K562 (cell line): Measurements from ENCODE around the gene ZWINT. TPM values are rescaled to one million over a fixed set of nuclear protein-coding genes. Genes with fewer than 3 reads are reported as not detected.

ENCODE experiments used
- CBX3 ChIP-seq, 2 experiments: IDR thresholded peaks; 1 replicate in 1 of 2; 2 replicates in 1 of 2; pipeline ENCODE4 v1.6.1; 2012; ENCODE audit warnings: inconsistent platforms in 2 of 2, low read length in 2 of 2, borderline replicate concordance in 1 of 2, control low read depth in 1 of 2
- COPS2 ChIP-seq: fragments of 450-650 bp; conservative IDR thresholded peaks from 2 replicates; pipeline ENCODE4 v1.6.1; 2016; ENCODE audit warnings: mild to moderate bottlenecking, moderate library complexity
- KAT2B ChIP-seq: IDR thresholded peaks from one replicate; pipeline ENCODE4 v1.6.1; 2012; ENCODE audit warnings: low read depth, mild to moderate bottlenecking, control low read depth, inconsistent platforms, low read length, moderate library complexity
- KLF10 ChIP-seq: fragments of 250-450 bp; sonication (Bioruptor Pico); IDR thresholded peaks from 2 replicates; pipeline ENCODE4 v1.6.1; 2021; ENCODE audit warnings: matching md5 sums
- MAFF ChIP-seq: IDR thresholded peaks from 2 replicates; pipeline ENCODE4 v1.6.1; 2012; ENCODE audit warnings: low read length, improper control_type of control experiment
- MXI1 ChIP-seq: IDR thresholded peaks from 2 replicates; pipeline ENCODE4 v1.6.1; 2011; ENCODE audit warnings: low read depth, mild to moderate bottlenecking, improper control_type of control experiment, low read length
- NFE2L1 ChIP-seq: fragments of 450-650 bp; IDR thresholded peaks from 2 replicates; pipeline ENCODE4 v1.6.1; 2016; ENCODE audit warnings: missing genetic modification characterization, low read depth, mild to moderate bottlenecking, missing compliant biosample characterization, moderate library complexity, borderline replicate concordance
- OTX1 ChIP-seq: fragments of 450-650 bp; formaldehyde crosslinking; IDR thresholded peaks from 2 replicates; pipeline ENCODE4 v1.4.0; 2022; ENCODE audit warnings: mild to moderate bottlenecking
- PTRF ChIP-seq: fragments of 450-650 bp; IDR thresholded peaks from 2 replicates; pipeline ENCODE4 v1.6.1; 2016; ENCODE audit warnings: mild to moderate bottlenecking, missing genetic modification characterization, missing compliant biosample characterization
- RAD21 ChIP-seq, 2 experiments: fragments of 250-450 bp in 1 of 2; fragments of 450-650 bp in 1 of 2; sonication (Bioruptor Pico) in 1 of 2; formaldehyde crosslinking in 1 of 2; IDR thresholded peaks in 1 of 2; conservative IDR thresholded peaks in 1 of 2; 2 replicates each; pipeline versions ENCODE4 v1.4.0 to v1.8.0; 2020 to 2022; ENCODE audit warnings: mild to moderate bottlenecking in 2 of 2, moderate library complexity in 1 of 2
- SRSF1 ChIP-seq: fragments of 200-400 bp; formaldehyde crosslinking; IDR thresholded peaks from 2 replicates; pipeline ENCODE4 v1.6.1; 2017; ENCODE audit warnings: mild to moderate bottlenecking, low read depth, low read length, moderate library complexity
- TCF15 ChIP-seq: fragments of 250-450 bp; sonication (Bioruptor Pico); IDR thresholded peaks from 2 replicates; pipeline ENCODE4 v1.8.0; 2022; ENCODE audit warnings: moderate library complexity, mild to moderate bottlenecking, inconsistent platforms
- U2AF2 ChIP-seq: fragments of 200-400 bp; formaldehyde crosslinking; optimal IDR thresholded peaks from 2 replicates; pipeline ENCODE3; 2017; ENCODE audit warnings: low read depth, mild to moderate bottlenecking, low read length
- ZBTB34 ChIP-seq: fragments of 250-450 bp; sonication (Bioruptor Pico); IDR thresholded peaks from 2 replicates; pipeline ENCODE4 v1.8.0; 2021; ENCODE audit warnings: mild to moderate bottlenecking, moderate library complexity
- ZNF217 ChIP-seq: sonication (generic); formaldehyde crosslinking; IDR thresholded peaks from 2 replicates; pipeline ENCODE4 v1.8.0; 2022; ENCODE audit warnings: mild to moderate bottlenecking, missing genetic modification reagents
- ZNF239 ChIP-seq: fragments of 250-450 bp; sonication (Bioruptor Pico); IDR thresholded peaks from 2 replicates; pipeline ENCODE4 v1.4.0; 2020; ENCODE audit warnings: mild to moderate bottlenecking
- ZNF263 ChIP-seq: sonication (generic); formaldehyde crosslinking; IDR thresholded peaks from 2 replicates; pipeline ENCODE4 v1.8.0; 2022; ENCODE audit warnings: mild to moderate bottlenecking, missing genetic modification reagents, borderline replicate concordance
- ZNF280A ChIP-seq: fragments of 450-650 bp; IDR thresholded peaks from 2 replicates; pipeline ENCODE4 v1.6.1; 2018; ENCODE audit warnings: mild to moderate bottlenecking, low read depth; ENCODE audit not compliant: partially characterized antibody
- ZNF324 ChIP-seq: fragments of 250-450 bp; sonication (Bioruptor Pico); IDR thresholded peaks from 2 replicates; pipeline ENCODE4 v1.4.0; 2020; ENCODE audit warnings: mild to moderate bottlenecking
- ZNF586 ChIP-seq: fragments of 450-650 bp; formaldehyde crosslinking; conservative IDR thresholded peaks from 2 replicates; pipeline ENCODE4 v1.4.0; 2020; ENCODE audit warnings: mild to moderate bottlenecking, moderate library complexity
- ZNF639 ChIP-seq, 2 experiments: fragments of 200-800 bp in 1 of 2; sonication (Bioruptor generic) in 1 of 2; sonication (generic) in 1 of 2; formaldehyde crosslinking in 1 of 2; IDR thresholded peaks in 1 of 2; conservative IDR thresholded peaks in 1 of 2; 2 replicates each; pipeline versions ENCODE4 v1.5.0 to v1.6.1; 2016 to 2020; ENCODE audit warnings: missing compliant biosample characterization in 1 of 2, missing genetic modification characterization in 1 of 2, missing genetic modification reagents in 1 of 2
- polyA plus RNA-seq, 8 experiments: library from polyadenylated mRNA; depleted of rRNA in 4 of 8; stranded (reverse) in 5 of 8; unstranded in 3 of 8; fragments of >200 nt; fragmentation: Nextera tagmentation in 2 of 8; fragmentation: Illumina TruSeq in 1 of 8; extraction: Ambion mirVana in 2 of 8; extraction: Trizol in 1 of 8; gene quantifications; 2 replicates each; pipeline versions ENCODE4 v1.2.1 to v1.2.3, GENCODE V29; 2011 to 2014; ENCODE audit warnings: inconsistent platforms in 1 of 8, missing spikeins in 1 of 8
- total RNA-seq, 7 experiments: library from RNA; depleted of rRNA in 6 of 7; stranded (reverse); fragments of >200 nt in 6 of 7; fragmentation: Illumina TruSeq in 2 of 7; extraction: Trizol in 2 of 7; gene quantifications; 2 replicates each; pipeline versions ENCODE4 v1.2.1 to v1.2.3, GENCODE V29; 2011 to 2021; ENCODE audit warnings: low replicate concordance in 1 of 7
- TF ChIP-seq, protein P1 (sequence below): fragments of 450-650 bp; formaldehyde crosslinking; IDR thresholded peaks from 2 replicates; pipeline ENCODE4 v1.4.0; 2020; ENCODE audit warnings: mild to moderate bottlenecking, moderate library complexity

The ZWINT gene
- total and polyA plus RNA-seq, 9 of the 15 experiments (the other 6 are each of a cell fraction or from before 2014, with no cell fraction given), result 122 to 245 (median 160) TPM

DNA sequence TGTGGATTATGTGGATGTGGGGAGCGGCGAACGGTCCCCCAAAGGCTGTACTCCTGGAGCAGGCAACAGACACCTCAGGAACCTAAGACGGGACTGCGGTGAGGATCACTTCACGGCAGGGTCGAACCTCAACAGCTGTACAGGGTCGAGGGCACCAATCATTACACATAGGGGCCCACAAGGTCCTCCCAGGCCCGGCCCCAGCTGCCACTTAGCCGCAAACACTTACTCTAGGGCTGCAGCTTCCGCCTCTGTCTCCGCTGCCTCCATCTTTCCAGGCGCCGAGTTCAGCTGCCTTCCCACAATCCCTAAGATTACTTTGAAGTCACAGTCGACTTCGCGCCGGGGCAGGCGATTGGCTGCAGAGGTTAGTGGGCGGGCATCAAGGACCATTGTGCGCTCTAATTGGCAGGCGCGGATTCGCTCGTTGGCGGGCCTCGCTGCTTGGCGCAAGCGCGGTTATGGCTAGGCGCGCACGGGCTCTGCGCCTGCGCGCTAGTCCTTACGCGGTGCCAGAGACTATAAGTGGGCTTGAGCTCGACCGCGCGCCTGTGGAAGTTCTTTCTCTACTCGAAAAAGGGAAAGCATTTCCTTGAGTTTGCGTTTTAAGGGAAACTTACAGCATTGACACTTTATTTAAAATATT is at the start of gene ZWINT (continued):
- TF ChIP-seq ZNF639 (CRISPR knock-in tag; conservative IDR thresholded peaks at IDR 0.05 in 1 of 2, IDR thresholded peaks at IDR 0.05 in 1 of 2) (no peak; a peak in 1 of 4 replicates), OTX1 (CRISPR knock-in tag) (no peak), ZNF324 (CRISPR knock-in tag) (no peak), NFE2L1 (no peak), ZBTB34 (no peak), CBX3 (IDR thresholded peaks at IDR 0.05; ENCODE audit: borderline replicate concordance in 1 of 2, low read length in 2 of 2) (no peak), RAD21 (CRISPR knock-in tag; conservative IDR thresholded peaks at IDR 0.05 in 1 of 2, IDR thresholded peaks at IDR 0.05 in 1 of 2) (no peak), U2AF2 (no peak), ZNF280A (no peak), ZNF586 (CRISPR knock-in tag) (no peak), MAFF (no peak), TCF15 (CRISPR knock-in tag) (no peak), SRSF1 (no peak), ZNF217 (CRISPR knock-in tag) (no peak), PTRF (tag) (no peak), KAT2B (no peak), COPS2 (no peak), MXI1 (no peak), ZNF263 (CRISPR knock-in tag) (no peak), ZNF239 (CRISPR knock-in tag) (no peak), KLF10 (CRISPR knock-in tag) (no peak)
- TF ChIP-seq, protein P1, sequence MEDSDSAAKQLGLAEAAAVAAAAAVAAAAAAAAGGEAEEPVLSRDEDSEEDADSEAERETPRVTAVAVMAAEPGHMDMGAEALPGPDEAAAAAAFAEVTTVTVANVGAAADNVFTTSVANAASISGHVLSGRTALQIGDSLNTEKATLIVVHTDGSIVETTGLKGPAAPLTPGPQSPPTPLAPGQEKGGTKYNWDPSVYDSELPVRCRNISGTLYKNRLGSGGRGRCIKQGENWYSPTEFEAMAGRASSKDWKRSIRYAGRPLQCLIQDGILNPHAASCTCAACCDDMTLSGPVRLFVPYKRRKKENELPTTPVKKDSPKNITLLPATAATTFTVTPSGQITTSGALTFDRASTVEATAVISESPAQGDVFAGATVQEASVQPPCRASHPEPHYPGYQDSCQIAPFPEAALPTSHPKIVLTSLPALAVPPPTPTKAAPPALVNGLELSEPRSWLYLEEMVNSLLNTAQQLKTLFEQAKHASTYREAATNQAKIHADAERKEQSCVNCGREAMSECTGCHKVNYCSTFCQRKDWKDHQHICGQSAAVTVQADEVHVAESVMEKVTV (CRISPR knock-in tag), result no peak
